ENCODE measurements around the gene KRT32.

The KRT32 gene

DNA sequence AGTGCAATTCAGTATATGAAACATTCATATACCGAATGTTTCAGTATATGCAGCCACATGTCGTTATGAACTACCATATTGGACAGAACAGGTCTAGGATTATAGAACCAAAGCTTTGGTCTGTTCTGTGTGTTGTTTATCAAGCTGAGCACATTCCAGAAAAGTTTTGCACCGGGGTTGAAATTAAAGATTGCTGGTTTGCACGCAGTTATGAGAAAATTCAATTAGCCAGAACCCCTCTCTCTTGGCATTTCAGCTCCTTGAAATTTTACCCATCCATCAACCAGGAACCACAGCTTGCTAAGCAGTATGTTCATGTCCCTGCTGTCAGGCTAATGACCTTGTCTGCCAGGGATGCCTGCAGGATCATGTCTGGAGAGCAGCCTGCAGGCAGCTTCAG, 9.5 kb downstream of the KRT32 start:
- in situ Hi-C loops (cut with MboI; ENCODE audit: low pct_unique_long_range_greater_than_20kb, low sequenced_read_pairs, unreplicated experiment): no loop called here
- DNase-seq (ENCODE audit: low spot score): no peak
- TF ChIP-seq CTCF (IDR thresholded peaks at IDR 0.05; ENCODE audit: extremely low read depth, insufficient read depth, missing control alignments): no peak

- in situ Hi-C loops (cut with MboI; ENCODE audit: low pct_unique_long_range_greater_than_20kb, low sequenced_read_pairs, unreplicated experiment): no loop called here
Observed at GRCh38 chr17:41456204-41456603, 11.0 kb downstream of the KRT32 start.

GRCh38 chr17:41455236-41455635, 11.9 kb downstream of the KRT32 start:
- DNase-seq (ENCODE audit: low spot score): no peak
- no peak for TF ChIP-seq CTCF (IDR thresholded peaks at IDR 0.05; ENCODE audit: extremely low read depth, insufficient read depth, missing control alignments)
- in situ Hi-C loops (cut with MboI; ENCODE audit: low pct_unique_long_range_greater_than_20kb, low sequenced_read_pairs, unreplicated experiment): no loop called here

More at GRCh38 chr17:41456204-41456603, 11.0 kb downstream of the KRT32 start:
- TF ChIP-seq CTCF (IDR thresholded peaks at IDR 0.05; ENCODE audit: extremely low read depth, insufficient read depth, missing control alignments): no peak
- no peak for DNase-seq (ENCODE audit: low spot score)

DNA sequence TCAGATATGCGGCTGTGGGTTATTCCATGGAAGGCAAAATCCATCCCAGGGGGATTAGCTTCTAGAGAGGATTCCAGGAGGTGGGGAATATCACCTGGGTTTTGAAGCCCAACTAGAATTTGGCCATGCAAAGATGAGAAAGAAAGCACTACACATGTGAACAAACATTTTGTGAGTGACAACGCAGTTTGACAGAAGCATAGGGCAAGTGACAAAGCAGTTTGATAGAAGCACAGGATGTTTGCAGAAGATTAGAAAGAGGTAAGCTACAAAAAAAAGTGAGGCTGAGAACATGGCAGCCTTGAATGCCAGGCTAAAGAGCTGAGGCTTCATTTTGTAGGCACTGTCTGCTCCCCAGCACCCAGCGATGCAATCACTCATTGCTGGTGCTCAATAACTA, 14.1 kb downstream of the KRT32 start:
- no peak for DNase-seq (ENCODE audit: low spot score)
- in situ Hi-C loops (cut with MboI; ENCODE audit: low pct_unique_long_range_greater_than_20kb, low sequenced_read_pairs, unreplicated experiment): no loop called here
- no peak for TF ChIP-seq CTCF (IDR thresholded peaks at IDR 0.05; ENCODE audit: extremely low read depth, insufficient read depth, missing control alignments)

GRCh38 chr17:41452281-41452680, 14.9 kb downstream of the KRT32 start:
- no peak for TF ChIP-seq CTCF (IDR thresholded peaks at IDR 0.05; ENCODE audit: extremely low read depth, insufficient read depth, missing control alignments)
- in situ Hi-C loops (cut with MboI; ENCODE audit: low pct_unique_long_range_greater_than_20kb, low sequenced_read_pairs, unreplicated experiment): no loop called here
- DNase-seq (ENCODE audit: low spot score): no peak

DNA sequence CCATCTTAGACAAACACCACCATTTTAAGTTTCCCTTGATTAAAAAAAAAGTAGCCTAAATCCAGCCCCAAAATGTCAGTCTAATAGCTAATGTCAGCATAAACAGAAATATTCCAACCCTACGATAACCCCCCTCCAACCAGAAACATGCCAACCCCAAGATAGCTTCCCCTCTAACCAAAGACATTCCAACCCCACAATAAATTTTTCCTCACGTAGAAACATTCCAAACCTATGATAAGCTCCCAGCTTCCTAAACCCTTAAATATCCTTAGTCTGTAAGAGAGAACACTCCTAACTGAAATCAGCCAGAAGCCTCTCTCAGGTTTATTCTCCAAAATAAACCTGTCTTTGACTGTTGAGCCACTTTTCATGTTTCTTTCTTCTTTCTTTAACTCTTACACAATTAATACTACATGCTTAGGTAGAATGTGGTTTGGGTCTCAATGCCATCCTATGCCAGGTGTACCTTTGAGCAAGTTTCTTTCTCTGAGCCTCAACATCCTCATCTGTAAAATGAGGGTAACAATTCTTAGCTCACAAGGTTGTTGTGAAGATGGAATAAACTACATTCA, 15.9 kb downstream of the KRT32 start:
- TF ChIP-seq CTCF (IDR thresholded peaks at IDR 0.05; ENCODE audit: extremely low read depth, insufficient read depth, missing control alignments): no peak
- in situ Hi-C loops (cut with MboI; ENCODE audit: low pct_unique_long_range_greater_than_20kb, low sequenced_read_pairs, unreplicated experiment): no loop called here
- DNase-seq (ENCODE audit: low spot score): no peak

GRCh38 chr17:41449008-41449407, 18.2 kb downstream of the KRT32 start:
- no peak for DNase-seq (ENCODE audit: low spot score)
- in situ Hi-C loops (cut with MboI; ENCODE audit: low pct_unique_long_range_greater_than_20kb, low sequenced_read_pairs, unreplicated experiment): no loop called here
- no peak for TF ChIP-seq CTCF (IDR thresholded peaks at IDR 0.05; ENCODE audit: extremely low read depth, insufficient read depth, missing control alignments)
